Measurements from ENCODE around the gene ZSCAN25. TPM values are rescaled to one million over a fixed set of nuclear protein-coding genes. Genes with fewer than 3 reads are reported as not detected.

ZSCAN25 gene
- total RNA-seq, 2 experiments from 2014 or later: 28.5 to 31.1 TPM

- no peak for DNase-seq
- no peak overlapping the region for H3K27ac Mint-ChIP-seq
- no peaks in the 10 kb centered on the region for H3K9me3 Mint-ChIP-seq
- H3K36me3 Mint-ChIP-seq (ENCODE audit: low read depth): peaks cover 16% of the 10 kb centered on the region
- no peaks in the 10 kb centered on the region for H3K4me1 Mint-ChIP-seq
- no peaks in the 10 kb centered on the region for H3K27me3 Mint-ChIP-seq
- ChIA-PET POLR2A (no interaction called here), CTCF (no interaction called here)
- no peak overlapping the region for H3K4me3 Mint-ChIP-seq
Observed at GRCh38 chr7:99666013-99666395, 49.3 kb downstream of the ZSCAN25 start.

DNA sequence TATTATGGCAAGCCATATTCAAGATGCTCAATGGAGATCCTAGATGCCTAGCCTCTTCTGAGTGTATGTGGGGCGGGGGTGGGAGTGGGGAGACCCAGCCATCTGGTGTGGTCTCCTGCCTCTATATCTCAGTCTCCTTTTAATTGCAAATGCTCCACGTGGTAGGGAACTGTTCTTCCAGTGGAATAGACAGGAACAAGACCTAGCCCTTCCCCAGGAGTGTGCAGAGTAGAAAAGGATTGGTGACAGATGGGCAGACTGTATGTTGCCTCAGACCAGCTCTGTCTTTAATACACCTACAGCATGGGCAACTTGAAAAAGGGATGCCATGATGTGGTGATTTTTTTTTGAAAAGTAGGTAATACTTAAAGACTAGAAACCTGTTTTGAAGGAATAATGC, 50.4 kb downstream of the ZSCAN25 start:
- CTCF ChIA-PET: interaction anchor here (0.7 kb wide), 1 partner anchor 43 kb away, joined by 3 read pairs; no protein-coding TSS in a partner anchor
- POLR2A ChIA-PET: no interaction called here
- Mint-ChIP-seq H3K36me3 (ENCODE audit: low read depth) (peaks cover 12% of the 10 kb centered on the region), H3K9me3 (no peaks in the 10 kb centered on the region), H3K4me3 (no peak overlapping the region), H3K27me3 (no peaks in the 10 kb centered on the region), H3K4me1 (no peaks in the 10 kb centered on the region), H3K27ac (no peak overlapping the region)
- no peak for DNase-seq

- Mint-ChIP-seq H3K27me3 (no peaks in the 10 kb centered on the region), H3K9me3 (no peaks in the 10 kb centered on the region), H3K36me3 (ENCODE audit: low read depth) (peaks cover 4% of the 10 kb centered on the region), H3K4me1 (no peaks in the 10 kb centered on the region), H3K4me3 (no peak overlapping the region), H3K27ac (peak overlapping the region; percentile 48)
- CTCF ChIA-PET: no interaction called here
- no peak for DNase-seq
- POLR2A ChIA-PET: no interaction called here
Observed at GRCh38 chr7:99668541-99668940, 51.8 kb downstream of the ZSCAN25 start.

- no peak for DNase-seq
- H3K36me3 Mint-ChIP-seq (ENCODE audit: low read depth): no peaks in the 10 kb centered on the region
- H3K9me3 Mint-ChIP-seq: no peaks in the 10 kb centered on the region
- no peak overlapping the region for H3K27ac Mint-ChIP-seq
- H3K27me3 Mint-ChIP-seq: no peaks in the 10 kb centered on the region
- ChIA-PET CTCF (no interaction called here), POLR2A (no interaction called here)
- H3K4me3 Mint-ChIP-seq: no peak overlapping the region
- peaks cover 4% of the 10 kb centered on the region for H3K4me1 Mint-ChIP-seq
Observed at GRCh38 chr7:99669782-99670181, 53.0 kb downstream of the ZSCAN25 start.

DNA sequence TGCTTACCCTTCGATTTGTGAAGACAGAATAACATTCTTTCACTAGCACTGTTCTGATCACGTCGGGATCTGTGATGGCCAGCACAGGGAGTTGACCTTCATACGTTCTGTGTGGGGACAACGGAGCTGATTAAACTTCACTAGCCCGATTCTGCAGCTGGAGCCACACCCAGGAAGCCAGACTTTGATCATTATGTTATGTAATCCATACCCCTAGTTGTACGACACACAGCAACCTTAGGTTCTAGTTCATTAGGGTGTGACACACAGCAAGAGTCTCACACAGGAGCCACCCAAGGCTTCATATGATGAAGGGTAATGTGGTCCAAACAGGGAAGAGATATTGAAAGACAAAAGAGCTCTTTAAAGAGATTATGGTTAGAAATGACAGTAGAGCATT, 55.8 kb downstream of the ZSCAN25 start:
- POLR2A ChIA-PET: no interaction called here
- H3K27me3 Mint-ChIP-seq: no peaks in the 10 kb centered on the region
- H3K9me3 Mint-ChIP-seq: no peaks in the 10 kb centered on the region
- H3K36me3 Mint-ChIP-seq (ENCODE audit: low read depth): peaks cover 2% of the 10 kb centered on the region
- no peak overlapping the region for H3K27ac Mint-ChIP-seq
- H3K4me3 Mint-ChIP-seq: no peak overlapping the region
- peaks cover 13% of the 10 kb centered on the region for H3K4me1 Mint-ChIP-seq
- no peak for DNase-seq
- CTCF ChIA-PET: interaction anchor here (2.4 kb wide), 1 partner anchor 9 kb away, joined by 6 read pairs; no protein-coding TSS in a partner anchor

- CTCF ChIA-PET: interaction anchor here (0.6 kb wide), 1 partner anchor 447 kb away, joined by 3 read pairs; no protein-coding TSS in a partner anchor
- POLR2A ChIA-PET: interaction anchor here (0.5 kb wide), 1 partner anchor 157 kb away, joined by 3 read pairs; no protein-coding TSS in a partner anchor
- Mint-ChIP-seq H3K4me1 (peaks cover 13% of the 10 kb centered on the region), H3K27me3 (no peaks in the 10 kb centered on the region), H3K9me3 (no peaks in the 10 kb centered on the region), H3K36me3 (ENCODE audit: low read depth) (peaks cover 2% of the 10 kb centered on the region), H3K27ac (peak overlapping the region; percentile 71), H3K4me3 (no peak overlapping the region)
- no peak for DNase-seq
Observed at GRCh38 chr7:99674995-99675742, 58.4 kb downstream of the ZSCAN25 start.

DNA sequence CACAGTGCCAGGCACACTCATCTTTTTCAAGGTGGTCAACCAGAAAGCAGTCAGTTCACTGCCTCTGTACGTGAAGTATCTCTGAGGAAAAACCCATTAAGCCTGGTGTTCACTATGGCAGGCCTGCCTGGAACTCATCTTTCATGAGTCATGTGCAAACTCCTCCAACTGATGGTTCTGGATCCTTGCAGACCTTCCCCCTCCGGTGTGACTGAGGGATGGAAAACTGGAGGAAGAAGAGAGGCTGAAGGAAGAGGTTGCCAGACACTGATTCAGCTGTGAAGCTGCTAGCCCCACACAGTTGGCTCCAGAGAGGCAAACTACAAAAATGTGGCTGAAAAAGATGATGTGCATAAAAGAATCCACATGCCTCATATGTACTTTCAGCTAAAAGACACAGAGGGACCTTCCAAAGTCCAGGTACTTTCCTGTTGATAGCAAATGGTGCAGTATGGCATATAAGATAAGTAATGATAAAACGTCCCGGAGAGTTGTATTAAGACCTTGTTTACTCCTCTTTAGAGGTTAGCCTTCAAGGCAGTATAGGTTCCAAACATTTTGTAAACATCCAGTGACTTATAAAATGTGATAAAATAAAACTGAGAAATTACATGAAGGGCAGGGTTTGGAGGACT, 60.4 kb downstream of the ZSCAN25 start:
- ChIA-PET POLR2A (no interaction called here), CTCF (interaction anchor here (1.5 kb wide), 1 partner anchor 16 kb away, joined by 3 read pairs; no protein-coding TSS in a partner anchor)
- no peaks in the 10 kb centered on the region for H3K27me3 Mint-ChIP-seq
- peaks cover 13% of the 10 kb centered on the region for H3K4me1 Mint-ChIP-seq
- no peaks in the 10 kb centered on the region for H3K9me3 Mint-ChIP-seq
- no peak overlapping the region for H3K4me3 Mint-ChIP-seq
- DNase-seq: no peak
- H3K36me3 Mint-ChIP-seq (ENCODE audit: low read depth): peaks cover 2% of the 10 kb centered on the region
- H3K27ac Mint-ChIP-seq: no peak overlapping the region

DNA sequence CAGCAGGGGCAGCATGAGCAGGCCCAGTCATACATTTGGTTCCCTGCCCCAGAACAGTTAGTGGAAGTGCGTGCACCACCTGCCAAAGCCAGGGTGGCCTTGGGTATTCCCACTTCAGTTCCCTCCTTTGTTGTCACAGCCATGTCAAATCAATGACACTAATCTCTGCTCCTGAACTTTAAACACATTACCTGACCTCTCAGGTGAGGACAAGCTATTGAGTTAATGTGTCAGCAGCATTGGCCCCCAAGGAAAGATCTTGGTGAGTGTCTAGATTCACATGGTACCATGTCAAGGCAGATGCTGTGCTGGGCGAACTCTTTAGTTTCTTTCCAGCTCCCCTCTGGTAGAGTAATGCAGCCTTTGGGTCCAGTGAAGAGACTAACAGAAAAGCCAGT, 60.9 kb downstream of the ZSCAN25 start:
- CTCF ChIA-PET: interaction anchor here (0.6 to 1.5 kb wide), 2 partner anchors 17 to 513 kb away, joined by 3 read pairs; no protein-coding TSS in a partner anchor
- Mint-ChIP-seq H3K36me3 (ENCODE audit: low read depth) (peaks cover 2% of the 10 kb centered on the region), H3K27ac (no peak overlapping the region), H3K4me3 (no peak overlapping the region), H3K4me1 (peaks cover 13% of the 10 kb centered on the region), H3K9me3 (no peaks in the 10 kb centered on the region), H3K27me3 (no peaks in the 10 kb centered on the region)
- POLR2A ChIA-PET: no interaction called here
- DNase-seq: no peak

DNA sequence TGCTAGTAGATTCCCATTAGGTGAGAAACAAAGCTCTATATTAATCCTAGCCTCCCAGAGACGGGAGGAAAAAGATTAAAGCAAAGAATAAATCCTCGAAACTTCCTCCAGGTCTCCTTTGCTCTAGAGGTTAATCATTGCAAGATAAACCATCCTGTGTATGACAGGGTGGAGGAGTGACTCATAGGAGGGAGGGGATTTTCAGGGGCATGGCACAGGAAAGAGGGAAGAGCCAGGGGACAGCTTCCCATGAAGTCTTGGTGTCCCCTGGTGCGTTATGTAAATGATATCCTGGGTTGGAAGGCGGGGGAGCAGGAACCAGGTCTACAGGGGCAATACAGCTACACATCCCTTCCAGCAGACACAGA, 62.3 kb downstream of the ZSCAN25 start:
- H3K4me3 Mint-ChIP-seq: no peak overlapping the region
- H3K36me3 Mint-ChIP-seq (ENCODE audit: low read depth): peaks cover 2% of the 10 kb centered on the region
- no peaks in the 10 kb centered on the region for H3K9me3 Mint-ChIP-seq
- H3K4me1 Mint-ChIP-seq: peaks cover 13% of the 10 kb centered on the region
- CTCF ChIA-PET: no interaction called here
- POLR2A ChIA-PET: no interaction called here
- no peaks in the 10 kb centered on the region for H3K27me3 Mint-ChIP-seq
- H3K27ac Mint-ChIP-seq: no peak overlapping the region
- no peak for DNase-seq

DNA sequence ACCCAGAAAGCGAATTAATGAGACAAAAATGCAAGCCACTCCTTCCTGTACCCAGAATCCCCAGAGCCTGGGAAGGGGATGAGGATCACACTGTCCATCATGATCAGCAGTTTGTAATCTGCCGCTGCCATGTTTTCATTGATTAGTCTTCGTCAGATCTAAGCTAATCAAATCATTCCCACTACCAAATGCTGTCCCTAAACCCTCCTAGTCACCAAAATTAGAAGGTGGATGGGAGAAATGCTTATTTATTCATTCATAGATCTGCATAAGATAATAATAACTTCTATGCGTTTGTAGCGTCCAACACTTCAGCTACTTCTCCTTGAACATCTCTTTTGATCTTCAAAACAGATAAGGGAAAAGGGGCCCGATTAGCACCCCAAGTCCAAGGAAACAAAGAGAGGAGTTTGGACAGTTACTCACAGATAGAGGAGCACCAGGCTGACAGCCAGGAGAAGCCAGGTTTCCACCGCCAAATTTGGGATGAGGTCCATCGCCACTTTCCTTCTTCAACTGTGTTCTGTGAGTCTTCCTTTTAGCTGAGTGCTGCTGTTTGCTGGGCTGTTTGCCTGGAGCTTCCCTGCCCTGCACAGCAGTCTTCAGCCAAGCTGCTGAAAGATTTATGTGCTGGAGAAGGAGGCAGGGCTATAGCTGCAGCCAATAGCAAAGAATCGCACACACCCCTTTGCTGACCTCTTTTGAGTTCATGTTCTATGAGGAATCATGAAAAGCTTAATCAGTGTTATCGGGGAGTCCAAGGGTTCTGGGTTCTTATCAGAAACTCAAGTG, 62.9 kb downstream of the ZSCAN25 start, which contains the start of gene CYP3A5:
Gene CYP3A5 (minus strand): TSS at position 597 of the 792 bp plus-strand sequence. CDS start 100 bp downstream, at position 497.
- Mint-ChIP-seq H3K36me3 (ENCODE audit: low read depth) (peaks cover 2% of the 10 kb centered on the region), H3K4me1 (peaks cover 11% of the 10 kb centered on the region), H3K27me3 (no peaks in the 10 kb centered on the region), H3K27ac (no peak within 1 kb of the TSS), H3K9me3 (no peaks in the 10 kb centered on the region), H3K4me3 (no peak within 1 kb of the TSS)
- DNase-seq: no peak
- POLR2A ChIA-PET: no interaction called here
- CTCF ChIA-PET: no interaction called here

Other genes starting within 250 kb of the ZSCAN25 start
- gene ARPC1B, start 242.2 kb upstream of the ZSCAN25 start, total RNA-seq: 100 to 1,000 TPM; 361 to 399 TPM
- gene PDAP1, start 208.3 kb upstream of the ZSCAN25 start, total RNA-seq: 10 to 100 TPM; 81.4 to 81.9 TPM
- gene BUD31, start 208.0 kb upstream of the ZSCAN25 start, total RNA-seq: 100 to 1,000 TPM in 1 of 2 experiments, 10 to 100 TPM in 1; 94.2 to 115 TPM
- 1 to 10 TPM; 5.7 to 8.6 TPM for gene PTCD1, start 178.1 kb upstream of the ZSCAN25 start, total RNA-seq
- 10 to 100 TPM; 58.5 to 61.9 TPM for gene CPSF4, start 178.0 kb upstream of the ZSCAN25 start, total RNA-seq
- 100 to 1,000 TPM; 369 to 370 TPM for gene ATP5MF, start 150.8 kb upstream of the ZSCAN25 start, total RNA-seq
- gene ZNF789, start 144.1 kb upstream of the ZSCAN25 start, total RNA-seq: 10 to 100 TPM; 28.1 to 28.2 TPM
- gene ZNF394, start 116.7 kb upstream of the ZSCAN25 start, total RNA-seq: 10 to 100 TPM; 52.1 to 53.1 TPM
- 10 to 100 TPM; 14.1 to 15.2 TPM for gene ZKSCAN5, start 112.3 kb upstream of the ZSCAN25 start, total RNA-seq
- 1 to 10 TPM; 4.9 to 5.4 TPM for gene FAM200A, start 64.8 kb upstream of the ZSCAN25 start, total RNA-seq
- 10 to 100 TPM; 92.0 to 92.7 TPM for gene ZNF655, start 58.3 kb upstream of the ZSCAN25 start, total RNA-seq
- 1 to 10 TPM; 1.2 to 1.3 TPM for gene TMEM225B, start 18.7 kb upstream of the ZSCAN25 start, total RNA-seq
- not detected for gene CYP3A5, start 63.0 kb downstream of the ZSCAN25 start, total RNA-seq
- gene CYP3A7, start 118.2 kb downstream of the ZSCAN25 start, total RNA-seq: not detected
- not detected for gene CYP3A4, start 167.2 kb downstream of the ZSCAN25 start, total RNA-seq
- not detected for gene CYP3A43, start 211.1 kb downstream of the ZSCAN25 start, total RNA-seq